Stimulated activated naive CD4-positive, alpha-beta T cell (primary cell): ENCODE data around the gene KLRC4.
"Not testable (repeated sequence)": the region's sequence is repeated elsewhere in the genome, so short reads cannot be mapped to it uniquely, and the experiment has no call there.

ENCODE experiments used
- DNase-seq, 6 experiments: peaks; one replicate each; lab custom pipeline; 2025; lab: John Stamatoyannopoulos, UW

The KLRC4 gene

DNA sequence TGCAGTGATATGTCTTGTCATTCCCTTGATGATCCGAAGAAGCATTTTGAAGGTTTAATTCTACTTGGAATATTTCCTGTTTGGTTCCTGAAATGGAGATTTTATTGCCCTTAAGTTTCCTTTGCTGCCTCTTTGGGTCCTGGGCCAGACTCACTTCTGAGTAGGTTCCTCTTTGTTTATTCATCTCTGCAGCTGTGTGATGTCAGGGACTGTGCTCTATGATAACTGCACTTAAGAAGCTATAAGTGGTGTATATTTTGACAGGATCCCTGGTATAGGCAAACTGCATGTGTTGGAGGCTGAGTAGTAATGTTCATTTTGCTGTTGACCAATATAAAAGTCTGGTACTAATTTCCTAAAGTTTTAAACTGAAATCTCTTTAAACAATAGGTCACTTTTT, at the start of gene KLRC4:
TSS of gene KLRC4 (minus strand) at position 366 of the 400 bp plus-strand sequence. CDS start at position 184, 182 bp downstream.
- no peak for DNase-seq

- no peak for DNase-seq
Measured at GRCh38 chr12:10457760-10458159, 48.2 kb upstream of the KLRC4 start.

GRCh38 chr12:10456856-10457255, 47.3 kb upstream of the KLRC4 start:
- no peak for DNase-seq

- DNase-seq: no peak
Measured at GRCh38 chr12:10455766-10456165, 46.2 kb upstream of the KLRC4 start.

GRCh38 chr12:10454531-10454930, 45.0 kb upstream of the KLRC4 start:
- DNase-seq: no peak

DNA sequence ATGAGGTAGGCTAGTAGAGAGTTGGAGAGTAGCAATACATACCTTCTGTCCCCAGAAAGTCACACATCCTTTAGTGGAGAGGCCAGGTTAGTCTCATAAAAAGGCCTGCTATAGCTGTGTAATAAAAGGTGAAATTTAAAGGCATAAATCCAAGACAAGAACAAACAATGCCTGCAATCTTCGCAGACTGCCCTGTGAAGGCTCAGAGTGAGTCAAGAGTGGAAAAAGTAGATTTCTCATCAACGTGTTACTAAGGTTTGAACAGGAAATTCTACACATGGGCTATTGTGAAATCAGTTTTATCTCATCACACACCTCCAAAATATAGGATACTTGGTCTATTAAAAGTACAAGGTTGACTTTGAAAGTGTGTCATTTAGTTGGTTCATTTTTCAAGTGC, 43.6 kb upstream of the KLRC4 start, which contains the start of gene KLRC1:
TSS of gene KLRC1 (minus strand) at position 222 of the 400 bp plus-strand sequence. CDS start 2,221 bp downstream, outside the sequence.
- no peak for DNase-seq

DNA sequence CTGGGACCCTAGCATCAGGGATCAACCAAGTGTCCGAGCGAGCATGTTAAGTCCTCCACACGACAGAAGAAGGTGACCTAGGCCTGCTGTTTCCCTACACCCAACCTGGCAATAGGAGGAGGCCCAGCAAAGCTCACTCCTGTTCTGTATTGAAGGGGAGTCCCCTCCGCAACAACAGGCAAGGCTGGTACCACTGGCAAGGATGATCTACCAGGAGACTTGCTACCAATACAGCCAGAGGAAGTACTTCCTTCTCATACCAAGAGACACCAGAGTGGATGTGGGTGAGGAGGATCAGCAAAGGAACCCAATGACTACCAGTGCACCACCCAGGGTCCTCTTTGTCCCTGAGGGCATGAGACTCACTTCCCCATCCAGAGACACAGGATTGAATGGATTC, 38.7 kb upstream of the KLRC4 start:
- DNase-seq: no peak

- DNase-seq: not testable (repeated sequence)
Measured at GRCh38 chr12:10446052-10446451, 36.5 kb upstream of the KLRC4 start.

DNA sequence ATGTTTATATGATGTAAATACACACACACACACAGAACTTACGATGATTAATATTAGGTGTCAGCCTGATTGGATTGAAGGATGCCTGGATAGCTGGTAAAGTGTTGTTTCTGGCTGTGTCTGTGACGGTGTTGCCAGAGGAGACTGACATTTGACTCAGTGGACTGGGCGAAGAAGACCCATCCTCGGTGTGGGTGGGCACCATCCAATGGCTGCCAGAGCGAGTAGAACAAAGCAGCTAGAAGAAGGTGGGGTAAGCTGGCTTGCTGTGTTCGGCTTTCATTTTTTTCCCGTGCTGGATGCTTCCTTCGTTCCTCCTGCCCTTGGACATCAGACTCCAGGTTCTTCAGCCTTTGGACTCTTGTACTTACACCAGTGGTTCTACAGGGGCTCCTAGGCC, 31.6 kb upstream of the KLRC4 start:
- DNase-seq: not testable (repeated sequence)

DNA sequence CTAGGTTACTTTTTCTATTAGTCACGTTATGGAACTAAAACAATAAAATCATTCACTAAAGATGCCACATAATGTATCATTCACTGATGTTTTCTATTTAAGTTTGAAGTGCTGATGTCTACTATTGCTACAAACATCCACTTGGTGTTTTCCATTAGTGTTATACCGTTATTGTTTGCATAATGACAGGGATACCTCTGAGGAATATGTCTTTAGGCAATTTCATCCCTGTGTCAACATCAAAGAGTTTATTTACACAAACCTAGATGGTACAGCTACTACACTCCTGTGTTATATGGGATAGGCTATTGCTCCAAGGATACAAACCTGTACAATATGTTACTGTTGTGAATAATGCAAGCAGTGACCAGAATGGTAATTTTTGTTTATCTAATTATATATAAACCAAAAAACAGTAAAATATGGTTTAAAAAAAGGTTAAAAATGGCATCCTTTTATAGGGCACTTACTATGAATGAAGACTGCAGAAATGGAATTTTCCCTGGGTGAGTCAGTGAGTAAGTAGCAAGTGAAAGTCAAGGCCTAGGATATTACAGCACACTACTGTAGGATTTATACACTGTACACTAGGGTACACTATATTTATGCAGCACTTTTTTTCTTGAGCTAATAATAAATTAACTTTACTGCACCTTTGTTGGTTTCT, 30.2 kb upstream of the KLRC4 start:
- DNase-seq: not testable (repeated sequence)

DNA sequence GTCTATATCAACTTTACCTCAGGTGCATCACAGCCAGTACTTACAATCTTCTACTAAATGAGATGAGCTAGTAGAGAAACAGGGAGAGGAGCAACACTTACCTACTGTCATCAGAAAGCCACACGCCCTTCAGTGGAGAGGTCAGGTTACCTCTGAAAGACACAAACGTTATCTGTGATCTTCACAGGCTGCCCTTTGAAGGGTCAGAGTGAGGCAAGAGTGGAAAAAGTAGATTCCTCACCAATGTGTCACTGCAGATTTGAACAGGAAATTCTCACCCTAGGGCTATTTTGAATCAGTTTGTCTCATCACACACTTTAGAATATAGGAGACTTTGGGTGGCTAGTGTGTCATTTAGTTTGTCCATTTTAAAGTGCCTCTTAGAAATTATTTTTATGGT, 28.0 kb upstream of the KLRC4 start:
- DNase-seq: not testable (repeated sequence)

DNA sequence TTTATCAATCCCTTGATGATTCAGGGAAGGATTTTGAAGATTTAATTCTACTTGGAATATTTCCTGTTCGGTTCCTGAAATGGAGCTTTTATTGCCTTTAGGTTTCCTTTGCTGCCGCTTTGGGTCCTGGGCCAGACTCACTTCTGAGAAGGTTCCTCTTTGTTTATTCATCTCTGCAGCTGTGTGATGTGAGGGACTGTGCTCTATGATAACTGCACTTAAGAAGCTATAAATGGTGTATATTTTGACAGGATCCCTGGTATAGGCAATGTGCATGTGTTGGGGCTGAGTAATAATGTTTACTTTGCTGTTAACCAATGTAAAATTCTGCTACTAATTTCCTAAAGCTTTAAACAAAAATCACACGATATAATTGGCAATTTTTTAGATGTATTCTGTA, 26.3 kb upstream of the KLRC4 start, which contains the start of gene KLRC2:
TSS of gene KLRC2 (minus strand) at position 195 of the 400 bp plus-strand sequence. CDS start at position 171, 24 bp downstream.
- not testable (repeated sequence) for DNase-seq

- not testable (repeated sequence) for DNase-seq
Measured at GRCh38 chr12:10430623-10431022, 21.1 kb upstream of the KLRC4 start.

DNA sequence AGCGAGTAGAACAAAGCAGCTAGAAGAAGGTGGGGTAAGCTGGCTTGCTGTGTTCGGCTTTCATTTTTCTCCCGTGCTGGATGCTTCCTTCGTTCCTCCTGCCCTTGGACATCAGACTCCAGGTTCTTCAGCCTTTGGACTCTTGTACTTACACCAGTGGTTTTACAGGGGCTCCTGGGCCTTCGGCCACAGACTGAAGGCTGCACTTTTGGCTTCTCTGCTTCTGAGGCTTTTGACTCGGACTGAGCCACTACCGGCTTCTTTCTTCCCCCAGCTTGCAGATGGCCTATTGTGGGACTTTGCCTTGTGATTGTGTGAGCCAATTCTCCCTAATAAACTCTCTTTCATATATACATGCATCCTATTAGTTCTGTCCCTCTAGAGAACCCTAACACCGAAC, 16.4 kb upstream of the KLRC4 start:
- DNase-seq: not testable (repeated sequence)

DNA sequence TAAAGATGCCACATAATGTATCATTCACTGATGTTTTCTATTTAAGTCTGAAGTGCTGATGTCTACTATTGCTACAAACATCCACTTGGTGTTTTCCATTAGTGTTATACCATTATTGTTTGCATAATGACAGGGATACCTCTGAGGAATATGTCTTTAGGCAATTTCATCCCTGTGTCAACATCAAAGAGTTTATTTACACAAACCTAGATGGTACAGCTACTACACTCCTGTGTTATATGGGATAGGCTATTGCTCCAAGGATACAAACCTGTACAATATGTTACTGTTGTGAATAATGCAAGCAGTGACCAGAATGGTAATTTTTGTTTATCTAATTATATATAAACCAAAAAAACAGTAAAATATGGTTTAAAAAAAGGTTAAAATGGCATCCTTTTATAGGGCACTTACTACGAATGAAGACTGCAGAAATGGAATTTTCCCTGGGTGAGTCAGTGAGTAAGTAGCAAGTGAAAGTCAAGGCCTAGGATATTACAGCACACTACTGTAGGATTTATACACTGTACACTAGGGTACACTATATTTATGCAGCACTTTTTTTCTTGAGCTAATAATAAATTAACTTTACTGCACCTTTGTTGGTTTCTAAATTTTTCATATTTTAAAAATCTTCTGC, 14.8 kb upstream of the KLRC4 start:
- DNase-seq: not testable (repeated sequence)

DNA sequence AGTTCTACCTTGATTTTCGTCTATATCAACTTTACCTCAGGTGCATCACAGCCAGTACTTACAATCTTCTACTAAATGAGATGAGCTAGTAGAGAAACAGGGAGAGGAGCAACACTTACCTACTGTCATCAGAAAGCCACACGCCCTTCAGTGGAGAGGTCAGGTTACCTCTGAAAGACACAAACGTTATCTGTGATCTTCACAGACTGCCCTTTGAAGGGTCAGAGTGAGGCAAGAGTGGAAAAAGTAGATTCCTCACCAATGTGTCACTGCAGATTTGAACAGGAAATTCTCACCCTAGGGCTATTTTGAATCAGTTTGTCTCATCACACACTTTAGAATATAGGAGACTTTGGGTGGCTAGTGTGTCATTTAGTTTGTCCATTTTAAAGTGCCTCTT, 12.6 kb upstream of the KLRC4 start:
- not testable (repeated sequence) for DNase-seq

- not testable (repeated sequence) for DNase-seq
Measured at GRCh38 chr12:10420334-10420733, 10.8 kb upstream of the KLRC4 start, which contains the start of gene KLRC3. TSS of gene KLRC3 (minus strand) at chr12:10420595. CDS start at chr12:10420550, 45 bp downstream.

DNA sequence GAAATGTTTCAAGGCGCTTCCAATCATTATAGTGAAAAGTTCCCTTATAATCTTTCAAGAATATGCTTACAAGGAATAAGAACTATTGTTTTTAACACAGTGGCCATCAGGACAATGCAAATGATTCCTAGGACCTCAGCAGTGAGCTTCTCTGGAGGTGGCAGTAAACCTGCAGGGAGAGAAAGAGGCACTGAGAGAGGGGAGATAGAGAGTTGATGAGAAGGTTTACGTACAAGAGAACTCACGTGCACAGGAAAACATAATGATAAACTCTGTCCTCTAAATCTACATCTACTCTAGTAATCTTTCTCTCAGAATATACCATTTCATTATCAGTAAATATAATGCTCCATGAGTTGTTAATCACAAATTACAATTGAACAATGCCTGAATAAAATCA, 715 bp downstream of the KLRC4 start:
- no peak for DNase-seq

GRCh38 chr12:10406725-10407124, 2.8 kb downstream of the KLRC4 start:
- DNase-seq: no peak

DNA sequence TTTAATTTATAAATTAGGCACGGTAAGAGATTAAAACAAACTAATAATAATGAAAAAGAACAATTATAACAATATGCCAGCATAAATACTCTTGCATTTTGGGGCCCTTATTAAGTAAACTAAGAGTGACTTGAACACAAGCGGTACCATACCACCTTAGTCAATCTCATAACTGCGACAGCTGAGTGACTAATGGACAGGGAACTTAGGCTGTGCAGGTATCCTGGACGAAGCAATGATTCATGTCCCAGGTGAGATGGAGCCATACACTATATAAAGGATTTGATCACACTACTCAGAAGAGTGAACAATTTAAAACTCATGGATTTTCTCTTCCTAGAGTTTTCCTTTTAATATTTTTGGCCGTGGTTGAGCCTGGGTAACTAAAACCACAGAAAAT, 4.3 kb downstream of the KLRC4 start:
- no peak for DNase-seq

DNA sequence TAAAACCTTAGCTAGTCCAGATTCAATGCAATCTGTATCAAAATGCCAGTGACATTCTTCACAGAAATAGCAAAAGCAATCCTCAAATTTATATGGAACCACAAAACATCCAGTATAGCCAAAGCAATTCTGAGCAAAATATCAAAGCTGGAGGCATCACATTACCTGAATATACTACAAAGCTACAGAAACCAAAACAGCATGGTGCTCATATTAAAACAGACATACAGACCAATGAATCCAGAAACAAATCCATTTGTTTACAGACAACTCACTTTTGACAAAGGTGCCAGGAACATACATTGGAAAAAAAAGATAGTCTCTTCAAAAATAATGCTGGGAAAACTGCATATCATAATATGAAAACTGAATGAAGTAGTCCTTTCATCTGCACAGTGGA, 4.8 kb downstream of the KLRC4 start:
- no peak for DNase-seq

DNA sequence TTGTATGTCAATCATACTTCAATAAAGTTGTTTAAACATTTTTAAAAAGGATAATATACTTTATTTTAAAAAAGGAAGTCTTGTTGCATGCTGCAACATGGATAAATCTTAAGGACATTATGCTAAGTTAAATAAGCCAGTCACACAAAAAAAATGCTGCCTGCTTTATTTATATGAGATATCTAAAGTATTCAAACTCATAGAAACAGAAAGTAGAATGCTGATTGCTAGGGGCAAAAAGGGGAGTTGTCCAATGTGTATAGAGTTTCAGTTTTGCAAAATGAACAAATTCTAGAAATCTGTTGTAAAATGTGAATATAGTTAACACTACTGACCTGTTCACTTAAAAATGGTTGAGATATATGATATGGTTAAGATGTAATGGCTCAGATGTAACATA, 8.7 kb downstream of the KLRC4 start:
- DNase-seq: no peak

DNA sequence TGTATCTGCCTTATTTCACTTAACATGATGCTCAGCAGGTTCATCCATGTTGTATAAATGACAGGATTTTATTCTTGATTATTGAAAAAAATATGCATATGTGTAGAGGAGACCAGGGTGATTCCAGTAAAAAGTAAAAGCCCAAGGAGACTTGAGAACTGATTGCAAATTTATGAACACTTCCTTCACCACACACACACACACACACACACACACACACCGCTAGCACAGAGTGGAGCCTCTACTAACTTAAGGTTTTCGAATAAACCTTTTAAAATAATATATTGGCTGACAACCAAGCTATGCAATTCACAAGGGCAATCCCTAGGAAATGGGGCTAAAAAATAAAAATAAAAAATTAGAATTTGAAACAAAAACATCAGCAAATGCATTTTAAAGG, 11.4 kb downstream of the KLRC4 start:
- DNase-seq: no peak
